HG03025 (cell line): ENCODE measurements around the gene EDC3.
"Not testable (repeated sequence)": the region's sequence is repeated elsewhere in the genome, so short reads cannot be mapped to it uniquely, and the experiment has no call there.

Experiments
- ATAC-seq: cut with Tn5 transposase; IDR thresholded peaks from one replicate; pipeline ENCODE4 v1.9.1; 2021; ENCODE audit warnings: mild to moderate bottlenecking, moderate library complexity; ENCODE audit not compliant: unreplicated experiment, low FRiP score

The EDC3 gene, protein sequence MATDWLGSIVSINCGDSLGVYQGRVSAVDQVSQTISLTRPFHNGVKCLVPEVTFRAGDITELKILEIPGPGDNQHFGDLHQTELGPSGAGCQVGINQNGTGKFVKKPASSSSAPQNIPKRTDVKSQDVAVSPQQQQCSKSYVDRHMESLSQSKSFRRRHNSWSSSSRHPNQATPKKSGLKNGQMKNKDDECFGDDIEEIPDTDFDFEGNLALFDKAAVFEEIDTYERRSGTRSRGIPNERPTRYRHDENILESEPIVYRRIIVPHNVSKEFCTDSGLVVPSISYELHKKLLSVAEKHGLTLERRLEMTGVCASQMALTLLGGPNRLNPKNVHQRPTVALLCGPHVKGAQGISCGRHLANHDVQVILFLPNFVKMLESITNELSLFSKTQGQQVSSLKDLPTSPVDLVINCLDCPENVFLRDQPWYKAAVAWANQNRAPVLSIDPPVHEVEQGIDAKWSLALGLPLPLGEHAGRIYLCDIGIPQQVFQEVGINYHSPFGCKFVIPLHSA

DNA sequence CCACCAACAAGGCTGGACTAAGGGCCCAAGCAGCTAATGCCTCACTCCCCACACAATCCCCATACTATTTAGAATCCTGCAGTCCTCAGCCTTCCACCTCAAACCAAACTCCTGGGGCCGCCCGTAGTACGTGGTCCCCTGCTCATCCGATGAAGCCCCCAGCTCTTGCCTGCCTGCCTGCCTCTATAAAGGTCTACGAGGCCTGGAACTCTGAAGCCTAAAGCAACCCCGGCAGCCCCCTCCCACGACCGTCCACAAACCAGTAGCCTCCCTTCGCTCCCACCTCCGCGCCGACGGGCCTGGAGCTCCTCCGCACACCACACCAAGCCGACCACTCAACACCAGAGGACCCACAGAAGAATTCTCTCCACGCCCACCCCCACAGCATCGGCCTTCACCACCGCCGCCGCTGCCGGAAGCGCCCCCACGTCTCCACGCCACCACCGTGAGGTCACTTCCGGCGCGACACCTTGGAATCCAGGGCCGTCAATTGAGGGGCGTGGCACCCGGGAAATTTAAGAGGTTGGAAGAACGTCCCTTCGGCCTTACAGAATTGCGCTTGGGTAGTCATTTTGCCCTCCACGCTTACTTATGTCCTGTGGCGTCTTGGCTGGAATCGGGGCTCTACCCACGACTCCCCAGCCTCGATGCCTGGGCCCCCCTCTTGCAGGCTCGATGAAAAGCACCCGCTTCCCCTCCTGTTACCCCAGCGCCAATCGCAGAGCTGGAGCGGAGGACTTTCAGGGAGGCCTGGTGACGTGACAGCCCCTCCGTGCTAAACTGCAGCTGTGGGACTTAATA, at the start of gene EDC3:
Gene EDC3, minus strand, starts transcription at position 428 of the 801 bp plus-strand sequence. CDS start 20,900 bp downstream, outside the sequence.
- ATAC-seq = peak; percentile 57

DNA sequence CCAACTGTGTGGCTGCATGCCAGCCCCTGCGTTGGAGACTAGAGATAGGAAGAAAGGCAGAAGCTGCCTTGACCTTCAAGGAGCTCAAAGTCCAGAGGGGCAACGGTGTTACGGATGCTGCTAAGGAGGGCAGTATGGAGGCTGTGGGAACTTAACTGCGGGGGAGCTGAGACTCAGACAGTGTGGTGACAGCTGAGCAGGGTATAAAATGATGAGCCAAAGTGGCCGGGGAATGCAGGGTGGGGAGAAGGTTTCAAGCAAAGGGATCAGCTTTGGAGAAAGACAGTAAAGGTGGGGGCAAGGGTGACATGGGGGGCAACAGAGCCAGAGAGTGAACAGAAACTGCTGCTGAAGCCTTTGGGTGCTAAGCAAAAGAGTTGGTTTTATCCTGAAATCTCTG, 46.6 kb upstream of the EDC3 start:
- no peak for ATAC-seq

DNA sequence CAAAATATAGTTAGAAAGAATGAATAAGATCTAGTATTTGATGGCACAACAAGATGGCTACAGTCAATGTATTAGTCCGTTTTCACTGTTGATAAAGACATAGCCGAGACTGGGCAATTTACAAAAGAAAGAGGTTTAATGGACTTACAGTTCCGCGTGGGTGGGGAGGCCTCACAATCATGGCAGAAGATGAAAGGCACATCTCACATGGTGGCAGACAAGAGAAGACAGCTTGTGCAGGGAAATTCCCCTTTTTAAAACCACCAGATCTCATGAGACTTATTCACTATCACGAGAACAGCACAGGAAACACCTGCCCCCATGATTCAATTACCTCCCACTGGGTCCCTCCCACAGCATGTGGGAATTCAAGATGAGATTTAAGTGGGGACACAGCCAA, 42.4 kb upstream of the EDC3 start:
- not testable (repeated sequence) for ATAC-seq

DNA sequence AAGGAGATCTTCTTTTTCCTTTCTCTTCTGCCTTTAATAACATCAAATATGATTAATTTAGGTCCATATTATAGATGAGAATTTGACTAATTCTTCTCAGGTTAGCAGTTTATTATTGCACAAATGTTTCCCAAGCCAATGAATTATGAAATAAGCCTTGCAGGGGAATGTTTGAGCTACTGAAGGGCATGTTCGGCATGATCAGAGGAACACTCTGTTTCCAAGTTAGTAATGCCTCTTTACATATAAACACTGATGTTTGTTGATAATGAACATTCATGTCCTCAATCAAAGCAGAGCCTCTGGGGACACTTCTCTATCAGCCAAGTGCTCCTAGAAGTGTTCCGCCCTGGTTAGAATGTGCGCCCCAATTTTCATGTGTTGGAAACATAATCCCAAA, 39.5 kb upstream of the EDC3 start:
- no peak for ATAC-seq

DNA sequence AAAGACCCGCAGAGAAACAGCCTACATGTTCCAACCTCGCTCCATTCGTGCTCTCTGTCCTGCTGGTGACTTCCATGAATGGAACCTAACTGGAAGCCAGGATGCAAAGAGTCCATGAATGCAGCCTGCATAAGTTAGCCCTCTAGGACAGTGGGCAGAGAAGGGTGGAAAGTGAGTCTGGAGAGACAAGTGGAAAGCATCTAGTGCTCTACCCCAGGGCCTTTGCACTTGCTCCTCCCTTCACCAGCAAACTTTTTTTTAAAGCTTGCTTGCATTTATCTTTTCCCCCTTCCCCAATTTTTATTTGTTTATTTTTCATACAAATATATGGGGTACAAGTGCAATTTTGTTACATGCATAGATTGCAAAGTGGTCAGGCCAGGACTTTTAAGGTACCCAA, 37.4 kb upstream of the EDC3 start:
- no peak for ATAC-seq

DNA sequence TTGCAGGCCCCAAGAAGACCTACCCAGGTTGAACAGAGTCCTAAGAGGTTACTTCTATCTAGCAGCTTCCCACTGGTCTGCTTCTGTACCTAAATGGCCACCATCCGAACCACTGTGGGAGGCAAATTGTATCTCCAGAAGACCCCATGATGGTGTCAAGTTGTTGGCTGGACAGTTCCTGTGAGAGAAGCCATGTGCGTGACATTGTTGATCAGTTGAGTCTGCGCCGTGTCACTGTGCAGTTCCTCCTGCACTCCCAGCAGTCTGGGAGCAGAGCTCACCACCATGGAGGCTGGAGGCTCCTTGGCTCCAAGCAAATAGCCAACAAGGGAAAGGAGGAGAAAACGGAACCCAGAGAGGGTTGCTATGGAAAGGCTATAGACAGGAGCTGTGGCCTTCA, 37.0 kb upstream of the EDC3 start:
- no peak for ATAC-seq

DNA sequence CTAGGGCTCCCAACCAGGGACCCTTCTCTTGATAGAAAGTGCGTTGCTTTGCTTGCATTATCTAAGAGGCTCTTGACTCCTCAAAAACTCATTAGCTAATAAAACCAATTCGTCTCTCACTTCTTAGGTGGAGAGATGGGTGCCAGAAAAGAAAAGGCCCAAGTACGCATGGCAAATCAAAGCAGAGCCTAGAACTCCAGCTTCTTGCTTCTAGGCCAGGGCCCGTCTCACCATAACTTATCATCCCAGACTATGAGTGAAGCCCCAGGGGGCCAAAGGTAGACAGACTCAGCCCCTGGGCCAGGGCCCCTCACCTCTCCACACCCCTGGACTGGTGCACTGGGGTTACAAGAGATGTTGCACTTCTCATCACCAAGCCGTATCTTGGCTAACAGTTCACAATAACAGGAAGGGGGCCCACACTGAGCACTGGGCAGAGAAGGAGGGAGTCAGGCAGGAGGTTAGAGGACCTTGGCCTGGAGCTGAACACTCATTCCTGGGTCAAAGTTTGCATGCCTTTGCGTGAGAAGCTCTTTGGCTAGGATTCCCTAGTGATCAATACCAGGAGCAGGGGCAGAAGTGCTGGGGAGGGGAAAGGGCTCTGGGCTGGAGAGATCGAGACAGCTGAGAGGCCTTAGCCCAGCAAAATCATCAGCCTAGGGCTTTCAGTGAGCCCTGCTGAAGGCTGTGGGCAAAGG, 34.9 kb upstream of the EDC3 start:
- ATAC-seq = no peak

DNA sequence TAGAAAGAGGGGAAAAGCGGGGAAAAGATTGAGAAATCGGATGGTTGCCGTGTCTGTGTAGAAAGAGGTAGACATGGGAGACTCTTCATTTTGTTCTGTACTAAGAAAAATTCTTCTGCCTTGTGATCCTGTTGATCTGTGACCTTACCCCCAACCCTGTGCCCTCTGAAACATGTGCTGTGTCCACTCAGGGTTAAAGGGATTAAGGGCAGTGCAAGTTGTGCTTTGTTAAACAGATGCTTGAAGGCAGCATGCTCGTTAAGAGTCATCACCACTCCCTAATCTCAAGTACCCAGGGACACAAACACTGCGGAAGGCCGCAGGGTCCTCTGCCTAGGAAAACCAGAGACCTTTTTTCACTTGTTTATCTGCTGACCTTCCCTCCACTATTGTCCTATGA, 33.5 kb upstream of the EDC3 start:
- ATAC-seq = not testable (repeated sequence)

DNA sequence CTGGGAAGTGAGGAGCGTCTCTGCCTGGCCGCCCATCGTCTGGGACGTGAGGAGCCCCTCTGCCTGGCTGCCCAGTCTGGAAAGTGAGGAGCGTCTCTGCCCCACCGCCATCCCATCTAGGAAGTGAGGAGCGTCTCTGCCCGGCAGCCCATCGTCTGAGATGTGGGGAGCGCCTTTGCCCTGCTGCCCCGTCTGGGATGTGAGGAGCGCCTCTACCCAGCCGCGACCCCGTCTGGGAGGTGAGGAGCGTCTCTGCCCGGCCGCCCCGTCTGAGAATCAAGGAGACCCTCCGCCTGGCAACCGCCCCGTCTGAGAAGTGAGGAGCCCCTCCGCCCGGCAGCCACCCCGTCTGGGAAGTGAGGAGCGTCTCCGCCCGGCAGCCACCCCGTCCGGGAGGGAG, 32.9 kb upstream of the EDC3 start:
- not testable (repeated sequence) for ATAC-seq

DNA sequence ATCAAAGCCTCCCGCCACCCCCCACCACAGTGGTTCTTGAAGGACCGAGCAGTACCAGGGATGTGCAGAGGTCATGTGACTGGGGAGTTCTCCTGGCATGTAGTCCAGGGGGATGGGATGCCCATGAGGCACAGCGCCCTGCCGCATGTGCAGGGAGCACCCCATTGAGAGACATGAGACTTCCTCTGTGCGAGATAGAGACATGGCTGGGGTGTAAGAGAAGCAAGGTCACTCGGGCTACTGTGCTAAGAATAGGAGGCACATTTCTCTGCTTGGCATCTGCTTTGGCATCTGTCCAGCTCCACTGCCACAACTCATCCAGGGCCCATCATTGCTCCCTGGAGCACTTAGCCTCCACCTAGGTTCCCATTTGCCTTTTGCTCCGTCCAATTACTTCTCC, 31.9 kb upstream of the EDC3 start:
- no peak for ATAC-seq

DNA sequence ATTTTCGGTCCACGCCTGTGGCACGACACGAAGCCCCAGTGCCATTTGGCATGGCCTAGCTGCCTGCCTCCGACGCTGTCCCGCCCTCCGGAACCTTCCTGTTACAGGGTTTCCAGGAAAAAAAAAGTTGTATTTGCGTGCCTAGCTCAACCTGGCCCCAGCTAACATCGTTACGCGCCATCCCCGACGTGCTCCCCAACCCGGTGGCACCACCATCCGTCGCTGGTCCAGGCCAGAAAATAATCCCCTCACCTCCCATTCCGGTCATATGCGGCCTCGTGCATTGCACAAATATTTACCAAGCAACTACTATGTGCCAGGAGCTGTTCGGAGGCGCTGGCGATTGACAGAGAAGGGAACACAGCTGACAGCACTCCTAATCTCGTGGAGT, 30.9 kb upstream of the EDC3 start:
- no peak for ATAC-seq

DNA sequence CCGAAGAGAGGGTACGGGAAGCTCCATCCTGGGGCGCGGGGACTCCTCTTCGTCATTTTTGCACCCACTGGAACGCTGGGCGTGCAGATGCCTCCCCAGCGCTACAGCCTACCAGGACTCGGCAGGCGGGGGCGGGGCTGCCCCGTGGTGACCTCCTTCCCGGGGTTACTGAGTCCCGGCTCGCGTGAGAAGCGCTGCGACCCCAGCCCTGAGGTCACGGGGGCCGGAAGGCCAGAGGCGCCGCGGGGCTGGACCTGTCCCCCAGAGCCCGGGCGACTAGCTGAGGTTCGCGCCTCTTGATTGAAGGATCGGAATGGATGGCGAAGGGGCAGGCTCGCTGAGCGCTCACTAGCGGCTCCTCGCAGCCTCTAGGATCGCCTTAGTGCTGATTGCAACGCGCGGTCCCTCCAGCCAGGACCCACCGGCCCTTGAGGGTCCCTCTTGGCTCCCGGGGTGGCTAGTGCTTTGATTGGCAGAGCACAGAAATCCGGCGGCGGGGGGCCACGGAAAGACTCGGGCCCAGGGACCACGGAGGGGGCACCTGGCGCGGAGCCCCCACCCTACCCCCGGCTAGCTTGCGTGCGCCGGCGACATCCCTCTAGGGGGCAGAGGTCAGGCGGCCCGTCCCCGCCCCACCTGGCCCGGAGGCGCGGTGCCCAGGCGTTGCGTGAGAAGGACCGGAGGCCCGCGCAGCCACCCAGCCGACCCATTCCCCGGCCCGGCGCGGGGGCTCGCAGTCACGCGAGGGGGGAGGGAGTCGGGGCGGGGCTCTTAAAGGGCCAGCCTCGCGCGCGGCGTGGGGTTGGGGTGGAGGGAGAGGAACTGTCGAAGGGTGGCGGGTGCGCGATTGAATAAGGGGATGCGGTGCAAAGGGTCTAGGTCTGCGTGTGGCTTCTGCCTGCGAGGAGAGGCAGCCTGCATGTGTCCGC, 30.3 kb upstream of the EDC3 start:
- ATAC-seq = no peak

DNA sequence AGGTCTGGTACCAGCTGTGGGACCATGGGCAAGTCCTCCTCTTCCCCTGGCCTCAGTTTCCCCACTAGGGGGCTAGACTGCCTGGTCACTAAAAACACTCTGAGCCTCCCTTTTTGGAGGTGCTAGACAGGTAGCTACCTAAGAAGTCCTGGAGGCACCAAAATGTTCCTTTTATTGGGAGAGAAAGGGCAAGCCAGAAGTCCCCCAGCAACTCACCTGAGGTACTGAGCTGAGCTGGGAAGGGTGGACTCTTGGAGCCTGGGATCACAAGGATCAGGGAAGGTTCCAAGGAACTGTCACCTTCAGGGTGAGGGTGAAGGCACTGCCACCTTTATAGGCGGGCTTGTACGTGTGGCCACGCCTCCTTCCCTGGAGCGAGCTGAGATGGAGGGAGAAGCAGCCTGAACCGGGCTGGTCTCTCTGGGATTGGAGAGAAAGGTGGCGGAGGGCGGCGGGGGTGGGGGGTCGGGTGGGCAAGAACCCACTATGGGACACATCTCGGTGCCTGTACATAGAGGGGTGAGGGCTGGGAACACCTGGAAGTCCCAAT, 29.5 kb upstream of the EDC3 start, which contains the start of gene CYP1A1:
Gene CYP1A1, minus strand, starts transcription at position 304 of the 550 bp plus-strand sequence. CDS start 2,431 bp downstream, outside the sequence.
- no peak for ATAC-seq

DNA sequence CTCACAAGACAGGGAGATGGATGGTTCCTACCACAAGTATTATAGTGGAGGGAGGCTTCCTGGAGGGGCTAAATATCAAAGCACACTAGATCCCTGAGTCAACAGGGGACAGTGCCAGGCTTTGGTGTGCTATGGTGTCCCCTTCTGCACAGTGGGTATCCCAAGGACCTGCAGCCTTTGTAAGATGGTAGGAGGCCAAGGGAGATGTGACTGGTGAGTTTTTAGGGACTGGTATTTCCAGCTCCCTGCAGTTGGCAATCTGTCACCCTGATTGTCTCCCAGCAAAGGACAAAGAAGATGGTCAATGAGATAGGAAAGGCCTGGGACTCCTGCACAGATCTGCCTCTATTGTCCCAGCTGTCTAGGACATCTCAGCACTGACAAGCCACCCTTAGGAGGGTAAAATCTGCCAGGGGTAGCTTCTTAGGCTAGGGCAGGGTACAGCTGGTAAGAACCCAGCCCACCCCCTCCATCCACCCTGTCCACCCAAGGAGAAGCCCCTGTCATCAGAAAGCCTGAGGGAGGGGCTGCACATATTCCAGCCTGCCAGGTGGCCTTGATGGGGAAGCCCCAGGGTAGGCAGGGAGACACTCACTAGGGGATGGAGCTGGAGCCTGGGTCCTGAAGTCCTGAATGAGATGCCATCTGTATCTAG, 28.9 kb upstream of the EDC3 start:
- no peak for ATAC-seq

DNA sequence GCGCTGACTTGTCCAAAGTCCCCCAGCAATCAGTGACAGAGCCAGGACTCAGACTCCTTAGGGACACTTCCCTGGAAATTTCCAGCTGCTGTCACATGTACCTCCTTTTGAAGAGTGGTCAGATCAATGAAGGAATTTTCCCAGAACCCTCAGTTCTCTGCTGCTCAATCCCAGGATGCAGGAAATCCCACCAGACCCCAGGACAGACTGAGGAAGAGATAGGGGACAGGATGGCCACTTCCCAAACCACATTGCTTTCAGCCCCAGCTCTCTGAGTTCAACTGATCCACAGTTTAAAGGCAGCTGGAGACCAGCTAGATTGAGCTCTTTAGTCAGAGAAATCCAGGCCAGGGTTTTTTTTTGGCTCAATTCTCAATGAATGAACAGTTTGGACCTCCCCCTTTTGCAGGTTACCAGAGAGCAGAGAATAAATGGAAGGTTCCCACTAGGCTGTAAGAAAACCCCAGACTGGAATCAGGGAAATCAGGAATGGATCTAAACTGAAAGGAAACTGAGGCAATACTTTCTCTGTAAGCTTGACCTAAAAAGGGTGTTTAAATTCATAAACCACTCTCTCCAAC, 28.0 kb upstream of the EDC3 start:
- ATAC-seq = no peak

DNA sequence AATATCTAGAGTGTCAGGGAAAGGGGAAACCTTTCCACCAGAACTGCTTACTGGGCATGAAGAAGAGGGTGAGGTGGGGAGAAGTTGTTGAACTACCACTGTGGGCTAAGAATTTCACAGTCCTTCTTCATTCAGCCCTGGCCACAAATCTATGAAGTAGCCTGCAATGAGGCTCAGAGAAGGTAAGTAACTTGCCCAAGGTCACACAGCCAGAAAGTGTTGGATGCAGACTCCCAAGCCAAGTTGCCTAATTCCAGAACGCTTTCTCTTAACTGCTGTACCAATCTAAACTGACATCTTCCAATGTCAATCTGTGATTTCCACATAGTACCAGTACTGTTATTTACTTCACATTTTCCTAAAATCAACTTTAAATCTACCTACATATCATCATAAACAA, 27.4 kb upstream of the EDC3 start:
- no peak for ATAC-seq

DNA sequence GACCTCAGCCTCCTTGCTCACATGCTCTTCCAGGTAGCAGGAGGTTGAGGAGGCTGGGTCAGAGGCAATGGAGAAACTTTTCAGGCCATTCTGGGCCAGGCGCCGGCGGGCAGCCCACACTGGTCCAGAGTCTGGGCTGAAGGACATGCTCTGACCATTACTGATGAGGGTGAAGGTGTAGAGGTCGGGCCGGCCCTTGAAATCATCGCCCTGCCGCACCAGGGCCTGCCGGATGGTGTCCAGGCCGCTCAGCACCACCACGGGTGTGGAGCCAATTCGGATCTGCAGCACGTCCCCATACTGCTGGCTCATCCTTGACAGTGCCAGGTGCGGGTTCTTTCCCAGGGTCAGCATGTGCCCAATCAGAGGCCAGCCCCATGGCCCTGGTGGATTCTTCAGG, 26.8 kb upstream of the EDC3 start:
- ATAC-seq = no peak

DNA sequence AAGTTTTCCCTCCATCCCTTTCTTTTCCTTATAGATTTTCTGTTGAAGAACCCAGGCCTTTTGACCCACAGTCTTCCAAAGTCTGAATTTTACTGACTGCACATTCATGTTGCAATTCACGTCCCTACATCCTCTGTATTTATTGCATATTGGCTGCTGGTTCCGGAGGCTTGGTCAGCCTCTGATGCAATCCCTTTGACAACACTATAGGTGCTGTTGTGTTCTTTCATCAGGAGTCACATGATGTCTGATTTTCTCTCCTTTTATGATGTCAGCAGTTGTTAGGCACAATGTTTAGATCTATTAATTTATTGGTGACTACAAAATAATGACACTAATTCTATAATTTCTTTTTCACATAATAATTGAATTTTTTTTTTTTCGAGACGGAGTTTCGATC, 20.8 kb upstream of the EDC3 start:
- no peak for ATAC-seq

DNA sequence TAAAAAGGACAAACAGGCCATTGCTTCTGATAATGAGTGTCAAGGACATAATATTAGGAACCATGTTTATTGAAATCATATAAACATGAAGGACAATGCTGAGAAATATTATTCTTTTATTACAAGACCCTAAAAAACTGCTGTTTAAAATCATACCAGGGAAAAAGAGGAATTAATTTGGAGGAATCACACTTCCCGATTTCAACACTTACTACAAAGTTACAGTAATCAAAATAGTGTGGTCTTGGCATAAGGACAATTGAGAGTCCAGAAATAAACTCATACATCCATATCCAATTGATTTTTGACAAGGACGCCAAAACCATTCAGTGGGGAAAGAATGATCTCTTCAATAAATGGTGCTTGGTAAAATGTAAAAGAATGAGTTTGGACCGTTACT, 16.5 kb upstream of the EDC3 start:
- ATAC-seq = no peak
